Activated CD4-positive, alpha-beta T cell treated with anti-CD3 and anti-CD28 coated beads, Interleukin-2, amount 10 ng/mL, durations not matched to agents 24 days and 14 days (primary cell): Measurements from ENCODE around the gene PNMA6E. TPM values are rescaled to one million over a fixed set of nuclear protein-coding genes. Genes with fewer than 3 reads are reported as not detected.

Experiments
- DNase-seq: peaks from one replicate; pipeline ENCODE4 v3.0.0; 2022
- H3K27ac Mint-ChIP-seq: one replicate; pipeline ENCODE4 v1.8.0; 2022; ENCODE audit warnings: mild to moderate bottlenecking, mixed read lengths
- H3K27me3 Mint-ChIP-seq: one replicate; pipeline ENCODE4 v1.8.0; 2022; ENCODE audit warnings: mixed read lengths
- H3K36me3 Mint-ChIP-seq: one replicate; pipeline ENCODE4 v1.8.0; 2022; ENCODE audit warnings: low read depth, mild to moderate bottlenecking, mixed read lengths
- H3K4me1 Mint-ChIP-seq: one replicate; pipeline ENCODE4 v1.8.0; 2021; ENCODE audit warnings: mixed read lengths
- H3K4me3 Mint-ChIP-seq: one replicate; pipeline ENCODE4 v1.8.0; 2022; ENCODE audit warnings: mild to moderate bottlenecking, moderate library complexity, mixed read lengths
- H3K9me3 Mint-ChIP-seq: one replicate; pipeline ENCODE4 v1.8.0; 2021; ENCODE audit warnings: mixed read lengths
- intact Hi-C: fragments of 100-400 bp; cut with micrococcal nuclease; formaldehyde crosslinking; loops from one replicate; pipeline ENCODE4 v1.15.1; 2023
- total RNA-seq: library from RNA; stranded (reverse); gene quantifications from 2 replicates; pipeline ENCODE4 v1.2.3, GENCODE V29; 2022

The PNMA6E gene
- total RNA-seq, 1 donor from 2014 or later, result not detected

GRCh38 chrX:153421856-153422255, 20.7 kb upstream of the PNMA6E start:
- no peak for DNase-seq
- H3K36me3 Mint-ChIP-seq, result peaks cover 1% of the 10 kb centered on the region
- H3K27ac Mint-ChIP-seq, result no peak overlapping the region
- no peaks in the 10 kb centered on the region for H3K4me1 Mint-ChIP-seq
- intact Hi-C loops, result no loop called here
- H3K9me3 Mint-ChIP-seq, result no peaks in the 10 kb centered on the region
- no peaks in the 10 kb centered on the region for H3K27me3 Mint-ChIP-seq
- H3K4me3 Mint-ChIP-seq, result no peak overlapping the region

GRCh38 chrX:153420851-153421599, 19.9 kb upstream of the PNMA6E start:
- no peaks in the 10 kb centered on the region for H3K9me3 Mint-ChIP-seq
- H3K27me3 Mint-ChIP-seq, result no peaks in the 10 kb centered on the region
- intact Hi-C loops, result no loop called here
- H3K27ac Mint-ChIP-seq, result no peak overlapping the region
- H3K4me1 Mint-ChIP-seq, result no peaks in the 10 kb centered on the region
- DNase-seq, result no peak
- H3K4me3 Mint-ChIP-seq, result no peak overlapping the region
- H3K36me3 Mint-ChIP-seq, result peaks cover 1% of the 10 kb centered on the region

- no peaks in the 10 kb centered on the region for H3K9me3 Mint-ChIP-seq
- DNase-seq, result no peak
- H3K4me1 Mint-ChIP-seq, result no peaks in the 10 kb centered on the region
- intact Hi-C loops, result no loop called here
- no peaks in the 10 kb centered on the region for H3K27me3 Mint-ChIP-seq
- H3K36me3 Mint-ChIP-seq, result peaks cover 1% of the 10 kb centered on the region
- no peak overlapping the region for H3K27ac Mint-ChIP-seq
- no peak overlapping the region for H3K4me3 Mint-ChIP-seq
Measured at GRCh38 chrX:153417637-153418036, 16.5 kb upstream of the PNMA6E start.

GRCh38 chrX:153416781-153417450, 15.8 kb upstream of the PNMA6E start:
- no peak for DNase-seq
- H3K9me3 Mint-ChIP-seq, result no peaks in the 10 kb centered on the region
- peaks cover 1% of the 10 kb centered on the region for H3K36me3 Mint-ChIP-seq
- H3K4me1 Mint-ChIP-seq, result peaks cover 5% of the 10 kb centered on the region
- H3K4me3 Mint-ChIP-seq, result no peak overlapping the region
- H3K27ac Mint-ChIP-seq, result no peak overlapping the region
- H3K27me3 Mint-ChIP-seq, result no peaks in the 10 kb centered on the region
- intact Hi-C loops, result no loop called here

- intact Hi-C loops, result no loop called here
- no peaks in the 10 kb centered on the region for H3K27me3 Mint-ChIP-seq
- DNase-seq, result no peak
- no peak overlapping the region for H3K4me3 Mint-ChIP-seq
- peaks cover 1% of the 10 kb centered on the region for H3K36me3 Mint-ChIP-seq
- no peak overlapping the region for H3K27ac Mint-ChIP-seq
- H3K9me3 Mint-ChIP-seq, result no peaks in the 10 kb centered on the region
- peaks cover 9% of the 10 kb centered on the region for H3K4me1 Mint-ChIP-seq
Measured at GRCh38 chrX:153414856-153415510, 13.8 kb upstream of the PNMA6E start.

- Mint-ChIP-seq H3K9me3 (no peaks in the 10 kb centered on the region), H3K27ac (no peak overlapping the region), H3K4me3 (no peak overlapping the region), H3K4me1 (peaks cover 9% of the 10 kb centered on the region), H3K27me3 (no peaks in the 10 kb centered on the region), H3K36me3 (peaks cover 1% of the 10 kb centered on the region)
- DNase-seq, result no peak
- intact Hi-C loops, result no loop called here
Measured at GRCh38 chrX:153413731-153414130, 12.6 kb upstream of the PNMA6E start.

- H3K36me3 Mint-ChIP-seq, result peaks cover 1% of the 10 kb centered on the region
- H3K9me3 Mint-ChIP-seq, result no peaks in the 10 kb centered on the region
- H3K27ac Mint-ChIP-seq, result no peak overlapping the region
- H3K4me3 Mint-ChIP-seq, result peak overlapping the region; percentile 81
- H3K4me1 Mint-ChIP-seq, result peaks cover 9% of the 10 kb centered on the region
- DNase-seq, result no peak
- intact Hi-C loops, result no loop called here
- no peaks in the 10 kb centered on the region for H3K27me3 Mint-ChIP-seq
Measured at GRCh38 chrX:153412746-153413720, 11.9 kb upstream of the PNMA6E start.

GRCh38 chrX:153411988-153412574, 10.9 kb upstream of the PNMA6E start:
- no peak overlapping the region for H3K27ac Mint-ChIP-seq
- peaks cover 9% of the 10 kb centered on the region for H3K4me1 Mint-ChIP-seq
- H3K27me3 Mint-ChIP-seq, result no peaks in the 10 kb centered on the region
- no peaks in the 10 kb centered on the region for H3K9me3 Mint-ChIP-seq
- H3K36me3 Mint-ChIP-seq, result no peaks in the 10 kb centered on the region
- intact Hi-C loops, result no loop called here
- H3K4me3 Mint-ChIP-seq, result peak overlapping the region; percentile 81
- no peak for DNase-seq

GRCh38 chrX:153411255-153411987, 10.3 kb upstream of the PNMA6E start, which contains the start of gene ZFP92:
ZFP92 (plus strand) TSS chrX:153411472; CDS start chrX:153418323, 6,851 bp downstream.
- H3K4me3 Mint-ChIP-seq, result peak within 1 kb of the TSS; percentile 81
- intact Hi-C loops, result no loop called here
- peaks cover 9% of the 10 kb centered on the region for H3K4me1 Mint-ChIP-seq
- H3K27ac Mint-ChIP-seq, result no peak within 1 kb of the TSS
- DNase-seq, result peak; percentile 80
- no peaks in the 10 kb centered on the region for H3K27me3 Mint-ChIP-seq
- H3K9me3 Mint-ChIP-seq, result no peaks in the 10 kb centered on the region
- H3K36me3 Mint-ChIP-seq, result no peaks in the 10 kb centered on the region

GRCh38 chrX:153410888-153411254, 9.7 kb upstream of the PNMA6E start:
- Mint-ChIP-seq H3K27ac (no peak overlapping the region), H3K27me3 (no peaks in the 10 kb centered on the region), H3K4me3 (peak overlapping the region; percentile 81), H3K9me3 (no peaks in the 10 kb centered on the region), H3K4me1 (peaks cover 9% of the 10 kb centered on the region), H3K36me3 (no peaks in the 10 kb centered on the region)
- intact Hi-C loops, result no loop called here
- DNase-seq, result no peak

GRCh38 chrX:153410373-153410772, 9.2 kb upstream of the PNMA6E start:
- Mint-ChIP-seq H3K4me3 (no peak overlapping the region), H3K9me3 (no peaks in the 10 kb centered on the region), H3K36me3 (no peaks in the 10 kb centered on the region), H3K27ac (no peak overlapping the region), H3K27me3 (no peaks in the 10 kb centered on the region), H3K4me1 (peaks cover 9% of the 10 kb centered on the region)
- no peak for DNase-seq
- intact Hi-C loops, result no loop called here

- Mint-ChIP-seq H3K27ac (no peak overlapping the region), H3K36me3 (no peaks in the 10 kb centered on the region), H3K4me1 (peaks cover 9% of the 10 kb centered on the region), H3K27me3 (peaks cover 1% of the 10 kb centered on the region), H3K9me3 (no peaks in the 10 kb centered on the region), H3K4me3 (no peak overlapping the region)
- intact Hi-C loops, result no loop called here
- no peak for DNase-seq
Measured at GRCh38 chrX:153409414-153410101, 8.4 kb upstream of the PNMA6E start.
